ENCODE data around the gene PPP6R1. TPM values are rescaled to one million over a fixed set of nuclear protein-coding genes. Genes with fewer than 3 reads are reported as not detected.

The PPP6R1 gene
- total and polyA plus RNA-seq, 2 of the 13 experiments (the other 11 are each of a cell fraction or from before 2014, with no cell fraction given) = 25.8 to 54.0 TPM

DNA sequence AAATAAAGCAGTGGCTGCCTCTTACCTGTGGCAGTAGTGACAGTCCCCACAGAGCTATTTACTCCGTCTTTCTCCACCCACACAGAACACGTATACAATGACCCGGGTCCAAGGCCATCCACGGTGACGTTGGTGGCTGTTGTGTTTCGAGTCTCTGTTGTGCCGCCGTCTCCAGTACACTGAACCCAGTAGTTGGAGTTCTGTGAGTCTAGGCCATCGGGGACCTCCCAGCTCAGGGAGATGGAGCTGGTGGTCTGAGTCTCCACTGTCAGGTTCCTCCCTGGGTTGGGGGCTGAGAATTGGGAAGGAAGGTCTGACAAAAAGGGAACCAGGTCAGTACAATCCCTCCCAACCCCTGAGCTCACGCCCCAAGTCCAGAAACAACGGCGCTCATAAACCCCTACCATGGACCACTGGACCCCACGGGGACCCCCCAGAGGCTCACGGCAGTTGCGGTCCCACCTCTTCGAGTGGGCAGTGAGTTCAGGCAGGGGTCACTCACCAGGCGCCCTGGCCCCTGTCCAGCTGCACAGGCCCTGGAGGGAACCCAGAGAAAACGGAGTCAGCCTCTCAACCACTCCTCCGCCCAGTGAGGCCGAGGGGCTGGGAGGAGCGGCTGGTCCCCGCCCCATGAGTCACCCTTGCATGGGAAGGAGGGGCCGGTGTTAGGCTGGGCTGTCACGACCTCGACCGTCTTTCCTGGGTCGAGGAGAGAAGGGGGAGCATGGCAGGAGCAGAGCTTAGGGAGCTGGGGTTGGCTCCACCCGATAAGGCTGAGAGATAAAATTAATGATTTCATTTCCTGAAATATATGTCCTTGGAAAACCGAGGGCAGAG lies 51.9 kb downstream of the PPP6R1 start (continued):
- TF ChIP-seq, protein P1, sequence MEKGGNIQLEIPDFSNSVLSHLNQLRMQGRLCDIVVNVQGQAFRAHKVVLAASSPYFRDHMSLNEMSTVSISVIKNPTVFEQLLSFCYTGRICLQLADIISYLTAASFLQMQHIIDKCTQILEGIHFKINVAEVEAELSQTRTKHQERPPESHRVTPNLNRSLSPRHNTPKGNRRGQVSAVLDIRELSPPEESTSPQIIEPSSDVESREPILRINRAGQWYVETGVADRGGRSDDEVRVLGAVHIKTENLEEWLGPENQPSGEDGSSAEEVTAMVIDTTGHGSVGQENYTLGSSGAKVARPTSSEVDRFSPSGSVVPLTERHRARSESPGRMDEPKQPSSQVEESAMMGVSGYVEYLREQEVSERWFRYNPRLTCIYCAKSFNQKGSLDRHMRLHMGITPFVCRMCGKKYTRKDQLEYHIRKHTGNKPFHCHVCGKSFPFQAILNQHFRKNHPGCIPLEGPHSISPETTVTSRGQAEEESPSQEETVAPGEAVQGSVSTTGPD (CRISPR knock-in tag; IDR thresholded peaks at IDR 0.05) = no peak
- TF ChIP-seq ZNF354B (CRISPR knock-in tag; IDR thresholded peaks at IDR 0.05) (peak; percentile 94; the same call in 1 of the 2 replicates), MYC (CRISPR knock-in tag; IDR thresholded peaks at IDR 0.05; ENCODE audit: borderline replicate concordance) (peak; percentile 57; the same call in 1 of the 2 replicates), FOSL2 (CRISPR knock-in tag; IDR thresholded peaks at IDR 0.05) (peak; percentile 99), ZNF34 (CRISPR knock-in tag; IDR thresholded peaks at IDR 0.05; ENCODE audit: borderline replicate concordance) (no peak), SMARCE1 (IDR thresholded peaks at IDR 0.05; ENCODE audit: borderline replicate concordance) (no peak), MXI1 (IDR thresholded peaks at IDR 0.05; ENCODE audit: borderline replicate concordance, low read depth, low read length) (peak; percentile 64; the same call in 1 of the 3 replicates), ZNF101 (CRISPR knock-in tag; IDR thresholded peaks at IDR 0.05; ENCODE audit: borderline replicate concordance, low read depth) (no peak), TOPORS (CRISPR knock-in tag; IDR thresholded peaks at IDR 0.05) (peak; percentile 54; the same call in 1 of the 2 replicates), ZNF3 (CRISPR knock-in tag; IDR thresholded peaks at IDR 0.05) (no peak), ZNF543 (CRISPR knock-in tag; IDR thresholded peaks at IDR 0.05) (no peak; the same call in none of the 2 replicates), ZNF20 (CRISPR knock-in tag; IDR thresholded peaks at IDR 0.05) (no peak), ZNF672 (CRISPR knock-in tag; IDR thresholded peaks at IDR 0.05) (no peak), ZNF564 (CRISPR knock-in tag; IDR thresholded peaks at IDR 0.05) (peak; percentile 47; the same call in 1 of the 2 replicates)
- TF ChIP-seq, protein P2, sequence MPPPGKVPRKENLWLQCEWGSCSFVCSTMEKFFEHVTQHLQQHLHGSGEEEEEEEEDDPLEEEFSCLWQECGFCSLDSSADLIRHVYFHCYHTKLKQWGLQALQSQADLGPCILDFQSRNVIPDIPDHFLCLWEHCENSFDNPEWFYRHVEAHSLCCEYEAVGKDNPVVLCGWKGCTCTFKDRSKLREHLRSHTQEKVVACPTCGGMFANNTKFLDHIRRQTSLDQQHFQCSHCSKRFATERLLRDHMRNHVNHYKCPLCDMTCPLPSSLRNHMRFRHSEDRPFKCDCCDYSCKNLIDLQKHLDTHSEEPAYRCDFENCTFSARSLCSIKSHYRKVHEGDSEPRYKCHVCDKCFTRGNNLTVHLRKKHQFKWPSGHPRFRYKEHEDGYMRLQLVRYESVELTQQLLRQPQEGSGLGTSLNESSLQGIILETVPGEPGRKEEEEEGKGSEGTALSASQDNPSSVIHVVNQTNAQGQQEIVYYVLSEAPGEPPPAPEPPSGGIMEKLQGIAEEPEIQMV (CRISPR knock-in tag; IDR thresholded peaks at IDR 0.05; ENCODE audit: low read depth) = peak; percentile 61; the same call in 1 of the 2 replicates
- TF ChIP-seq, protein P3, sequence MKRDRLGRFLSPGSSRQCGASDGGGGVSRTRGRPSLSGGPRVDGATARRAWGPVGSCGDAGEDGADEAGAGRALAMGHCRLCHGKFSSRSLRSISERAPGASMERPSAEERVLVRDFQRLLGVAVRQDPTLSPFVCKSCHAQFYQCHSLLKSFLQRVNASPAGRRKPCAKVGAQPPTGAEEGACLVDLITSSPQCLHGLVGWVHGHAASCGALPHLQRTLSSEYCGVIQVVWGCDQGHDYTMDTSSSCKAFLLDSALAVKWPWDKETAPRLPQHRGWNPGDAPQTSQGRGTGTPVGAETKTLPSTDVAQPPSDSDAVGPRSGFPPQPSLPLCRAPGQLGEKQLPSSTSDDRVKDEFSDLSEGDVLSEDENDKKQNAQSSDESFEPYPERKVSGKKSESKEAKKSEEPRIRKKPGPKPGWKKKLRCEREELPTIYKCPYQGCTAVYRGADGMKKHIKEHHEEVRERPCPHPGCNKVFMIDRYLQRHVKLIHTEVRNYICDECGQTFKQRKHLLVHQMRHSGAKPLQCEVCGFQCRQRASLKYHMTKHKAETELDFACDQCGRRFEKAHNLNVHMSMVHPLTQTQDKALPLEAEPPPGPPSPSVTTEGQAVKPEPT (CRISPR knock-in tag; IDR thresholded peaks at IDR 0.05; ENCODE audit: low read depth) = no peak
- TF ChIP-seq, protein P4, sequence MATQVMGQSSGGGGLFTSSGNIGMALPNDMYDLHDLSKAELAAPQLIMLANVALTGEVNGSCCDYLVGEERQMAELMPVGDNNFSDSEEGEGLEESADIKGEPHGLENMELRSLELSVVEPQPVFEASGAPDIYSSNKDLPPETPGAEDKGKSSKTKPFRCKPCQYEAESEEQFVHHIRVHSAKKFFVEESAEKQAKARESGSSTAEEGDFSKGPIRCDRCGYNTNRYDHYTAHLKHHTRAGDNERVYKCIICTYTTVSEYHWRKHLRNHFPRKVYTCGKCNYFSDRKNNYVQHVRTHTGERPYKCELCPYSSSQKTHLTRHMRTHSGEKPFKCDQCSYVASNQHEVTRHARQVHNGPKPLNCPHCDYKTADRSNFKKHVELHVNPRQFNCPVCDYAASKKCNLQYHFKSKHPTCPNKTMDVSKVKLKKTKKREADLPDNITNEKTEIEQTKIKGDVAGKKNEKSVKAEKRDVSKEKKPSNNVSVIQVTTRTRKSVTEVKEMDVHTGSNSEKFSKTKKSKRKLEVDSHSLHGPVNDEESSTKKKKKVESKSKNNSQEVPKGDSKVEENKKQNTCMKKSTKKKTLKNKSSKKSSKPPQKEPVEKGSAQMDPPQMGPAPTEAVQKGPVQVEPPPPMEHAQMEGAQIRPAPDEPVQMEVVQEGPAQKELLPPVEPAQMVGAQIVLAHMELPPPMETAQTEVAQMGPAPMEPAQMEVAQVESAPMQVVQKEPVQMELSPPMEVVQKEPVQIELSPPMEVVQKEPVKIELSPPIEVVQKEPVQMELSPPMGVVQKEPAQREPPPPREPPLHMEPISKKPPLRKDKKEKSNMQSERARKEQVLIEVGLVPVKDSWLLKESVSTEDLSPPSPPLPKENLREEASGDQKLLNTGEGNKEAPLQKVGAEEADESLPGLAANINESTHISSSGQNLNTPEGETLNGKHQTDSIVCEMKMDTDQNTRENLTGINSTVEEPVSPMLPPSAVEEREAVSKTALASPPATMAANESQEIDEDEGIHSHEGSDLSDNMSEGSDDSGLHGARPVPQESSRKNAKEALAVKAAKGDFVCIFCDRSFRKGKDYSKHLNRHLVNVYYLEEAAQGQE (IDR thresholded peaks at IDR 0.05; ENCODE audit: borderline replicate concordance in 1 of 2, low read depth in 1 of 2, low read length in 2 of 2) = peak in 1 of 2 experiments; percentile 57; a peak in 3 of 4 replicates
